ENCODE data around the gene HTATIP2. TPM values are rescaled to one million over a fixed set of nuclear protein-coding genes. Genes with fewer than 3 reads are reported as not detected.

The HTATIP2 gene
- 22.5 and 32.2 TPM in 2 replicates for total RNA-seq

DNA sequence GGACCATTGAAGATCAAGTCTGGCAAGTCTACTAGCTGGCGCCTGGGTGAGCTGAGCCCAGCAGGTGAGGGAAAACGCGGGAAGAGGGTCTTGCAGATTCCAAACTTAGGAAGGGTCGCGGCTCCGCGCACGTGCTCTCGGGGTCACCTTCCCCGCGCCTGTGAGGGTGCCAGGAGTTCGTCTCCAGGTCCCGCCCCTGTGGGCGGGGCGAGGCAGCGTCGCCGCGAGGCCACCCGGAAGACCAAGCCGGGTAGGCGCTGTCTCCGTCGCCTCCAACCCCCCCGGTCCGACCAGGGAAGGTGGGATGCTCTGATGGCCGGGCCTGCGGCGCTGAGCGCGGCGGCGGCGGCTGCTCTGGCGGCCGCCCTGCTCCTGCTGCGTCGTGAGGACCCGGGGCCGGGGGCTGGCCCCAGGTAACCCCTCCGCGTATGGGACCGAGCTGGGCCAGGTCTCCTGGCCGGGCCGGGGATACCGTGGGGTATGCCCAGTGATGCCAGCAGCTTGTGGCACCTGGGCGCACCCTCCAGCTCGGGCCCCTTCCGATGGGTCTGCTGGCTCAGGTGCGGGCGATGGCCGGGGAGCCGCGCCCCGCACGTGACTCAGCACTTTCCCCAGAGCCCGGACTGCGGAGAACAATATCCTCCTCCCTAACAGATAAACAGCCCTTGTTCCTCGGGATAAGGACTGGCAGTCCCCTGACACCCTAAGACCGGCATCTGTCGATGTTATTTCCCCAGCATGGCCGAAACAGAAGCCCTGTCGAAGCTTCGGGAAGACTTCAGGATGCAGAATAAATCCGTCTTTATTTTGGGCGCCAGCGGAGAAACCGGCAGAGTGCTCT is at the start of gene HTATIP2:
Gene HTATIP2, plus strand, starts transcription at position 215 of the 841 bp plus-strand sequence. Its CDS starts 524 bp downstream, at position 739.

GRCh38 chr11:20387261-20388095 is 24.0 kb downstream of the HTATIP2 start, which contains the start of gene PRMT3:
PRMT3 (plus strand) TSS chr11:20387716; CDS start chr11:20387747, 31 bp downstream.

Other genes with a start within 250 kb of the HTATIP2 start
- gene DBX1, start 203.2 kb upstream of the HTATIP2 start, total RNA-seq = not detected in 2 replicates
- gene PRMT3, start 24.0 kb downstream of the HTATIP2 start, total RNA-seq = 13.3 and 17.6 TPM in 2 replicates
- not detected in 2 replicates for gene SLC6A5, start 235.9 kb downstream of the HTATIP2 start, total RNA-seq

Data from aortic smooth muscle cell (primary cell).